Stimulated activated CD4-positive, alpha-beta T cell treated with anti-CD3 and anti-CD28 coated beads, TNF-alpha, amount 100 ng/mL, for 24 hours (primary cell): ENCODE measurements around the gene SMYD3.

ENCODE experiments used
- DNase-seq, 3 experiments: peaks; one replicate each; pipeline ENCODE4 v3.0.0-alpha.2; 2020; ENCODE audit warnings: low read depth in 3 of 3

SMYD3 gene

GRCh38 chr1:246275036-246275435 is 232.0 kb downstream of the SMYD3 start:
- no peak for DNase-seq

GRCh38 chr1:246274186-246274585 is 232.9 kb downstream of the SMYD3 start:
- DNase-seq: no peak

GRCh38 chr1:246271516-246271915 is 235.6 kb downstream of the SMYD3 start:
- no peak for DNase-seq

GRCh38 chr1:246270236-246270635 is 236.8 kb downstream of the SMYD3 start:
- no peak for DNase-seq

- no peak for DNase-seq
Observed at GRCh38 chr1:246269466-246269865, 237.6 kb downstream of the SMYD3 start.

GRCh38 chr1:246267896-246268295 is 239.2 kb downstream of the SMYD3 start:
- no peak for DNase-seq

- DNase-seq: no peak
Observed at GRCh38 chr1:246267426-246267825, 239.7 kb downstream of the SMYD3 start.

- DNase-seq: no peak
Observed at GRCh38 chr1:246265481-246265880, 241.6 kb downstream of the SMYD3 start.

- DNase-seq: no peak
Observed at GRCh38 chr1:246262281-246262680, 244.8 kb downstream of the SMYD3 start.

GRCh38 chr1:246261639-246262038 is 245.4 kb downstream of the SMYD3 start:
- DNase-seq: no peak

- no peak for DNase-seq
Observed at GRCh38 chr1:246258250-246258649, 248.8 kb downstream of the SMYD3 start.

- no peak for DNase-seq
Observed at GRCh38 chr1:246255773-246256172, 251.3 kb downstream of the SMYD3 start.

- no peak for DNase-seq
Observed at GRCh38 chr1:246254854-246255253, 252.2 kb downstream of the SMYD3 start.

GRCh38 chr1:246246430-246246829 is 260.6 kb downstream of the SMYD3 start:
- no peak for DNase-seq

GRCh38 chr1:246245541-246245940 is 261.5 kb downstream of the SMYD3 start:
- DNase-seq: no peak

- no peak for DNase-seq
Observed at GRCh38 chr1:246232126-246232525, 275.0 kb downstream of the SMYD3 start.

GRCh38 chr1:246226041-246226440 is 281.0 kb downstream of the SMYD3 start:
- no peak for DNase-seq

GRCh38 chr1:246221485-246222255 is 285.4 kb downstream of the SMYD3 start:
- no peak for DNase-seq

GRCh38 chr1:246220495-246221065 is 286.5 kb downstream of the SMYD3 start:
- DNase-seq: no peak

- no peak for DNase-seq
Observed at GRCh38 chr1:246219508-246220030, 287.5 kb downstream of the SMYD3 start.

- DNase-seq: no peak
Observed at GRCh38 chr1:246218686-246219085, 288.4 kb downstream of the SMYD3 start.

- DNase-seq: no peak
Observed at GRCh38 chr1:246216906-246217305, 290.2 kb downstream of the SMYD3 start.

GRCh38 chr1:246215510-246215903 is 291.6 kb downstream of the SMYD3 start:
- DNase-seq: no peak
